HG03521 (cell line): Measurements from ENCODE around the gene LRSAM1.

Experiments used
- ATAC-seq: cut with Tn5 transposase; IDR thresholded peaks from one replicate; pipeline ENCODE4 v1.9.1; 2021; ENCODE audit warnings: mild to moderate bottlenecking, moderate library complexity; ENCODE audit not compliant: unreplicated experiment

LRSAM1 gene

GRCh38 chr9:127548352-127548881 lies 97.1 kb downstream of the LRSAM1 start:
- ATAC-seq, result no peak

- ATAC-seq, result no peak
These were observed 97.9 kb downstream of the LRSAM1 start for GRCh38 chr9:127549218-127549617.

GRCh38 chr9:127549751-127550150 lies 98.4 kb downstream of the LRSAM1 start:
- ATAC-seq, result no peak

- ATAC-seq, result no peak
These were observed 99.0 kb downstream of the LRSAM1 start for GRCh38 chr9:127550282-127550681.

DNA sequence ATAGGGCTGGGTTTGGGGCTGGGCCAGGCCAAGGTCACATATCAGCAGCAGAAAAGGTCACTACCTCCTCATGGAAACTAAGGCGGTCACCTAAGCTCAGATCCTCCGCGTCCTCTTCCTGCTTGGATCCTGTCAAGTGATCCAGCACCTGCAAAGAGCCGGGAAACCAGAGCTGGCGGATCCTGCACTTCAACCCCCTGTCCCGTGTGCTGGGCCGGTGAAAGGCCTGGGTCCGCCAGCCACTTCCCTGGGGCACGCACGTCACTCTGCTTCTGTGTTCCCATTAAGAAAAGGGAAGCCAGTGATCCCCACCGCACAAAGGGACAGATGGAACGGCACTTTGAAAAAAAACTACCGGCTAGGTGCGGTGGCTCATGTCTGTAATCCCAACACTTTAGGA lies 99.4 kb downstream of the LRSAM1 start:
- ATAC-seq, result no peak
